K562 (cell line): ENCODE data around the gene RHPN2. TPM values are rescaled to one million over a fixed set of nuclear protein-coding genes. Genes with fewer than 3 reads are reported as not detected.
A peak's percentile ranks its signal among the peaks of the same experiment; 100 is the strongest.

ENCODE experiments used
- ATAC-seq: fragments of 200-7000 bp; cut with Tn5 transposase; 3 replicates; pipeline ENCODE4 v1.9.1; 2020; ENCODE audit warnings: moderate library complexity
- BruUV-seq: library from RNA; stranded (reverse); fragments of 400-500 nt; replicated peaks from 2 replicates; lab custom pipeline; 2021; lab: Mats Ljungman, UMichigan
- CTCF ChIA-PET: fragments of 300-600 bp; formaldehyde crosslinking; extraction: SDS; loops from one replicate; lab custom pipeline; 2021; ENCODE audit warnings: low intra/inter-chr PET ratio; lab: Yijun Ruan, JAX
- POLR2A ChIA-PET: fragments of 300-600, 350-650 bp; sonication (Branson Sonifier 250); formaldehyde crosslinking; extraction: SDS; loops from one replicate; lab custom pipeline; 2021; ENCODE audit warnings: antibody characterized with exemption, inconsistent platforms; lab: Yijun Ruan, JAX
- DNase-seq, 4 experiments: peaks; one replicate each; pipeline versions ENCODE4 v3.0.0 to v3.0.0-alpha.2; 2011 to 2018; ENCODE audit warnings: low spot score in 3 of 4, mixed read lengths in 3 of 4; ENCODE audit errors: extremely low read depth in 1 of 4
- FAIRE-seq: peaks from 2 replicates; lab custom pipeline; 2011; peaks lifted over from hg19 to GRCh38; lab: Jason Lieb, UNC
- H2AFZ ChIP-seq: 2 replicates; pipeline ENCODE4 v1.6.0; 2011; ENCODE audit warnings: low read depth, low read length, control low read depth, inconsistent platforms
- H3K27ac ChIP-seq: fragments of 200-600 bp; 3 replicates; pipeline ENCODE4 v1.8.0; 2011; ENCODE audit warnings: low read depth, mild to moderate bottlenecking, control low read depth, inconsistent platforms, low read length, moderate library complexity, mixed read lengths; ENCODE audit errors: extremely low read depth
- H3K27me3 ChIP-seq, 2 experiments: fragments of 300-600 bp in 1 of 2; 2 replicates in 1 of 2; 3 replicates in 1 of 2; pipeline versions ENCODE4 v1.6.0 to v1.8.0; 2011; ENCODE audit warnings: inconsistent platforms in 2 of 2, low read length in 2 of 2, mild to moderate bottlenecking in 1 of 2, mixed read lengths in 1 of 2, moderate library complexity in 1 of 2; ENCODE audit not compliant: control insufficient read depth in 2 of 2, insufficient read depth in 2 of 2
- H3K36me3 ChIP-seq: fragments of 300-600 bp; 3 replicates; pipeline ENCODE4 v1.8.0; 2011; ENCODE audit warnings: mild to moderate bottlenecking, low read length, inconsistent platforms; ENCODE audit not compliant: control insufficient read depth, insufficient read depth
- H3K4me1 ChIP-seq, 2 experiments: fragments of 200-600 bp in 1 of 2; replicated peaks in 1 of 2; 2 replicates in 1 of 2; 3 replicates in 1 of 2; pipeline versions ENCODE4 v1.5.1 to v1.8.0; 2011; ENCODE audit warnings: inconsistent platforms in 2 of 2, low read length in 2 of 2, mild to moderate bottlenecking in 1 of 2, mixed read lengths in 1 of 2, moderate library complexity in 1 of 2; ENCODE audit not compliant: control insufficient read depth in 2 of 2, insufficient read depth in 2 of 2
- H3K4me2 ChIP-seq: 2 replicates; pipeline ENCODE4 v1.6.1; 2011; ENCODE audit warnings: low read length, control low read depth, inconsistent platforms, mixed read lengths; ENCODE audit not compliant: insufficient read depth
- H3K4me3 ChIP-seq: fragments of 200-600 bp; sonication (generic), shearing (Covaris generic); 2 replicates; pipeline ENCODE4 v1.5.1; 2016; ENCODE audit warnings: control low read depth, inconsistent platforms
- H3K79me2 ChIP-seq: fragments of 200-600 bp; 3 replicates; pipeline ENCODE4 v1.8.0; 2011; ENCODE audit warnings: low read length, inconsistent platforms; ENCODE audit not compliant: control insufficient read depth, insufficient read depth
- H3K9ac ChIP-seq, 2 experiments: 2 replicates each; pipeline versions ENCODE4 v1.6.0 to v1.6.1; 2011; ENCODE audit warnings: low read depth in 2 of 2, low read length in 2 of 2, control low read depth in 1 of 2, inconsistent platforms in 1 of 2, mild to moderate bottlenecking in 1 of 2, mixed read lengths in 1 of 2; ENCODE audit not compliant: insufficient read depth in 1 of 2
- H3K9me1 ChIP-seq: one replicate; pipeline ENCODE4 v1.6.0; 2011; ENCODE audit warnings: inconsistent platforms, mild to moderate bottlenecking, low read length, moderate library complexity; ENCODE audit not compliant: control insufficient read depth, insufficient read depth
- H3K9me3 ChIP-seq: replicated peaks from 2 replicates; pipeline ENCODE4 v1.5.1; 2011; ENCODE audit warnings: low read depth, low read length, inconsistent platforms; ENCODE audit not compliant: control insufficient read depth, insufficient read depth
- H4K20me1 ChIP-seq: replicated peaks from 2 replicates; pipeline ENCODE4 v1.6.1; 2011; ENCODE audit warnings: low read length, inconsistent platforms, mixed read lengths; ENCODE audit not compliant: control insufficient read depth, insufficient read depth
- ARID4B ChIP-seq: sonication (generic); formaldehyde crosslinking; IDR thresholded peaks from 2 replicates; pipeline ENCODE4 v1.8.0; 2022; ENCODE audit warnings: mild to moderate bottlenecking, missing genetic modification reagents
- FIP1L1 ChIP-seq: fragments of 200-400 bp; formaldehyde crosslinking; IDR thresholded peaks from 2 replicates; pipeline ENCODE4 v1.6.1; 2018; ENCODE audit warnings: mild to moderate bottlenecking, low read depth, low read length; ENCODE audit not compliant: poor library complexity, severe bottlenecking
- POLR2H ChIP-seq: IDR thresholded peaks from 2 replicates; pipeline ENCODE4 v1.6.1; 2016; ENCODE audit warnings: missing genetic modification characterization, low read depth, mild to moderate bottlenecking, control low read depth, missing compliant biosample characterization, moderate library complexity
- POU5F1 ChIP-seq: fragments of 150-350 bp; IDR thresholded peaks from 2 replicates; pipeline ENCODE4 v1.6.1; 2014; ENCODE audit warnings: borderline replicate concordance, low read length, low read depth, mild to moderate bottlenecking; ENCODE audit not compliant: partially characterized antibody
- RFX7 ChIP-seq: fragments of 250-450 bp; sonication (Bioruptor Pico); IDR thresholded peaks from 2 replicates; pipeline ENCODE4 v1.5.1; 2021; ENCODE audit warnings: mild to moderate bottlenecking
- SETDB1 ChIP-seq: IDR thresholded peaks from one replicate; pipeline ENCODE4 v1.6.1; 2012; ENCODE audit warnings: low read length, control low read depth, inconsistent platforms
- SIX5 ChIP-seq, 2 experiments: IDR thresholded peaks; 2 replicates each; pipeline ENCODE4 v1.6.1; 2011; ENCODE audit warnings: low read length in 2 of 2, borderline replicate concordance in 1 of 2, low read depth in 1 of 2, mild to moderate bottlenecking in 1 of 2, moderate library complexity in 1 of 2; ENCODE audit not compliant: insufficient read depth in 1 of 2
- ZNF507 ChIP-seq: conservative IDR thresholded peaks from 2 replicates; pipeline ENCODE4 v1.6.1; 2017; ENCODE audit warnings: missing genetic modification characterization, missing compliant biosample characterization
- WGBS: fragments of 100-300 bp; shearing (Covaris generic); methylation state at CpG from one replicate; pipeline ENCODE4 v1.1.6; 2016; ENCODE audit warnings: low coverage, mixed read lengths; ENCODE audit not compliant: insufficient coverage; ENCODE audit errors: missing lambda C conversion rate; 5-methylcytosine and 5-hydroxymethylcytosine counted together
- in situ Hi-C: fragments of 300-500 bp; cut with MboI; formaldehyde crosslinking; loops from 4 replicates; pipeline ENCODE4 v1.15.0; 2018; ENCODE audit warnings: inconsistent platforms, mixed read lengths
- intact Hi-C: fragments of 100-400 bp; cut with micrococcal nuclease; formaldehyde crosslinking; loops from 2 replicates; pipeline ENCODE4 v1.14.2; 2022
- polyA plus RNA-seq, 8 experiments: library from polyadenylated mRNA; depleted of rRNA in 4 of 8; stranded (reverse) in 5 of 8; unstranded in 3 of 8; fragments of >200 nt; fragmentation: Nextera tagmentation in 2 of 8; fragmentation: Illumina TruSeq in 1 of 8; extraction: Ambion mirVana in 2 of 8; extraction: Trizol in 1 of 8; gene quantifications; 2 replicates each; pipeline versions ENCODE4 v1.2.1 to v1.2.3, GENCODE V29; 2011 to 2014; ENCODE audit warnings: inconsistent platforms in 1 of 8, missing spikeins in 1 of 8
- total RNA-seq, 7 experiments: library from RNA; depleted of rRNA in 6 of 7; stranded (reverse); fragments of >200 nt in 6 of 7; fragmentation: Illumina TruSeq in 2 of 7; extraction: Trizol in 2 of 7; gene quantifications; 2 replicates each; pipeline versions ENCODE4 v1.2.1 to v1.2.3, GENCODE V29; 2011 to 2021; ENCODE audit warnings: low replicate concordance in 1 of 7
- TF ChIP-seq, protein P1 (sequence below), 2 experiments: IDR thresholded peaks; 2 replicates each; pipeline ENCODE4 v1.6.1; 2012; ENCODE audit warnings: improper control_type of control experiment in 2 of 2, low read depth in 2 of 2, low read length in 2 of 2, borderline replicate concordance in 1 of 2
- TF ChIP-seq, protein P2 (sequence below): fragments of 250-450 bp; sonication (Bioruptor Pico); IDR thresholded peaks from 2 replicates; pipeline ENCODE4 v1.8.0; 2022; ENCODE audit warnings: moderate library complexity, mild to moderate bottlenecking, inconsistent platforms

RHPN2 gene
- total and polyA plus RNA-seq, 9 of the 15 experiments (the other 6 are each of a cell fraction or from before 2014, with no cell fraction given): 0.63 to 9.9 (median 3.2) TPM

DNA sequence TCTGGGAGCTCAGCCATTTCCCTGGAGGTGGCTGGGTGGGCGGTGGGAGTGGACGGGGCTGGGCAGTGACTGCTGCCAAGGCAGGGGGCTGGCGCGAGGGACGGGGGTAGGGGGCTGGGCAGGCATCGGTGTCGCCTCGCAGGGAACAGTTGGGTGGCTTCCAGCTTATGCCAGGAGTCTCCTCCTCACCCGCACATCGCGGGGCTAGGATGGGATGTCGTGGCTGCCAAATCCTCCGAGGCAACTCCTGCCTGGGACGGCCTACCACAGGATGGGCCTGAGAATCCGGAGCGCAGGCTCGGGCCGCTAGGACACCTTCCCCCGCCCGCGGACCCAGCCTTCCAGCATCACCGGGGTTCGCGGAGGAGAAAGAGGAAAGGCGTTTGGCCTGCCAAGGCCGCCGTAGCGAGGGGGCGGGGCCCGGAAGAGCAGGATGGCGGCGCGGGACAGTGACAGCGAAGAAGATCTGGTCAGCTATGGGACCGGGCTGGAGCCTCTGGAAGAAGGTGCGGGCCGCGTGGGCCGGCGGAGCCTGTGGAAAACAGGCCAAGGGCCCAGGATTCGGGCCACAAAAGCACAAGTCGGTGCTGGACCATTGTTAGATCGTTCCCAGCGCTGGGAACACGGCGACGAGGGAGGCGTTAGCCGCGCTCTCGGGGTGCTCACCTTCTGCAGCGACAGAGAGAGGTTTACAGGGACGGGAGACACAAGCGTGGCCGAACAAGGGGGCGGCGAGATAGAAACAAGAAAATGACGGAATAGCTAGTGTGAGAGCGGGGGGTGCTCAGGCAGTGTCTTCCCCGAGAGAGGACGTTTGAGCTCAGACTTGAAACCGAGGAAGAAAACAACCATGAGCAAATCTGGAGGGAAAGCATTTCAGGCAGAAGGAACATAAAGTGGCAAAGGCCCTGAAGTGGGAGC, 16.3 kb upstream of the RHPN2 start, which contains the start of gene GPATCH1:
TSS of gene GPATCH1 (plus strand) at position 421 of the 921 bp plus-strand sequence. CDS start at position 434, 13 bp downstream.
- Histone ChIP-seq H3K9ac (peak within 1 kb of the TSS; percentile 98 to 100), H3K4me2 (peak within 1 kb of the TSS; percentile 99), H2AFZ (peak within 1 kb of the TSS; percentile 100), H3K4me3 (peak within 1 kb of the TSS; percentile 100), H3K27me3 (no peaks in the 10 kb centered on the region), H3K79me2 (peaks cover 17% of the 10 kb centered on the region), H3K27ac (peak within 1 kb of the TSS; percentile 87), H3K9me1 (no peaks in the 10 kb centered on the region), H3K36me3 (no peaks in the 10 kb centered on the region; the same call in 2 of the 3 replicates), H4K20me1 (no peaks in the 10 kb centered on the region), H3K4me1 (peaks cover 12 to 16% of the 10 kb centered on the region in 2 experiments; a peak in 4 of 5 replicates), H3K9me3 (no peaks in the 10 kb centered on the region)
- ChIA-PET POLR2A (interaction anchor here (0.7 to 1.2 kb wide), 6 partner anchors 11 to 18 kb away, joined by 3 to 6 read pairs (median 4); no protein-coding TSS in a partner anchor), CTCF (no interaction called here)
- intact Hi-C loops (no loop called here), in situ Hi-C loops (no loop called here)
- peak; percentile 89 for ATAC-seq
- WGBS: 3% methylated on average over 48 of the region's 62 CpGs
- FAIRE-seq: peak; percentile 57
- TSS peak; percentile 79 for BruUV-seq
- DNase-seq: peak; percentile 91 to 95 (median 92)
- TF ChIP-seq SETDB1 (no peak), ZNF507 (tag) (no peak), POLR2H (tag) (no peak), ARID4B (CRISPR knock-in tag) (peak; percentile 97), FIP1L1 (peak; percentile 57), SIX5 (IDR thresholded peaks at IDR 0.05; ENCODE audit: borderline replicate concordance in 1 of 2, insufficient read depth in 1 of 2, low read depth in 1 of 2, low read length in 2 of 2) (0 out of 4 replicates have a peak, but pooled peaks of 1 of the 2 experiments have one; percentile 17), RFX7 (CRISPR knock-in tag) (no peak), POU5F1 (peak; percentile 97)
- TF ChIP-seq, protein P1, sequence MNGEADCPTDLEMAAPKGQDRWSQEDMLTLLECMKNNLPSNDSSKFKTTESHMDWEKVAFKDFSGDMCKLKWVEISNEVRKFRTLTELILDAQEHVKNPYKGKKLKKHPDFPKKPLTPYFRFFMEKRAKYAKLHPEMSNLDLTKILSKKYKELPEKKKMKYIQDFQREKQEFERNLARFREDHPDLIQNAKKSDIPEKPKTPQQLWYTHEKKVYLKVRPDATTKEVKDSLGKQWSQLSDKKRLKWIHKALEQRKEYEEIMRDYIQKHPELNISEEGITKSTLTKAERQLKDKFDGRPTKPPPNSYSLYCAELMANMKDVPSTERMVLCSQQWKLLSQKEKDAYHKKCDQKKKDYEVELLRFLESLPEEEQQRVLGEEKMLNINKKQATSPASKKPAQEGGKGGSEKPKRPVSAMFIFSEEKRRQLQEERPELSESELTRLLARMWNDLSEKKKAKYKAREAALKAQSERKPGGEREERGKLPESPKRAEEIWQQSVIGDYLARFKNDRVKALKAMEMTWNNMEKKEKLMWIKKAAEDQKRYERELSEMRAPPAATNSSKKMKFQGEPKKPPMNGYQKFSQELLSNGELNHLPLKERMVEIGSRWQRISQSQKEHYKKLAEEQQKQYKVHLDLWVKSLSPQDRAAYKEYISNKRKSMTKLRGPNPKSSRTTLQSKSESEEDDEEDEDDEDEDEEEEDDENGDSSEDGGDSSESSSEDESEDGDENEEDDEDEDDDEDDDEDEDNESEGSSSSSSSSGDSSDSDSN (IDR thresholded peaks at IDR 0.05; ENCODE audit: borderline replicate concordance in 1 of 2, low read depth in 2 of 2, low read length in 2 of 2): peak; percentile 87 to 91; a peak in 3 of 4 replicates
- TF ChIP-seq, protein P2, sequence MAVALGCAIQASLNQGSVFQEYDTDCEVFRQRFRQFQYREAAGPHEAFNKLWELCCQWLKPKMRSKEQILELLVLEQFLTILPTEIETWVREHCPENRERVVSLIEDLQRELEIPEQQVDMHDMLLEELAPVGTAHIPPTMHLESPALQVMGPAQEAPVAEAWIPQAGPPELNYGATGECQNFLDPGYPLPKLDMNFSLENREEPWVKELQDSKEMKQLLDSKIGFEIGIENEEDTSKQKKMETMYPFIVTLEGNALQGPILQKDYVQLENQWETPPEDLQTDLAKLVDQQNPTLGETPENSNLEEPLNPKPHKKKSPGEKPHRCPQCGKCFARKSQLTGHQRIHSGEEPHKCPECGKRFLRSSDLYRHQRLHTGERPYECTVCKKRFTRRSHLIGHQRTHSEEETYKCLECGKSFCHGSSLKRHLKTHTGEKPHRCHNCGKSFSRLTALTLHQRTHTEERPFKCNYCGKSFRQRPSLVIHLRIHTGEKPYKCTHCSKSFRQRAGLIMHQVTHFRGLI (CRISPR knock-in tag): no peak
